ENCODE data around the gene NPEPPS. TPM values are rescaled to one million over a fixed set of nuclear protein-coding genes. Genes with fewer than 3 reads are reported as not detected.
"Not testable (repeated sequence)": the region's sequence is repeated elsewhere in the genome, so short reads cannot be mapped to it uniquely, and the experiment has no call there.

The NPEPPS gene
- total and polyA plus RNA-seq, 2 donors (not counting 3 experiments of a cell fraction or from before 2014, with no cell fraction given), result 69.2 to 102 TPM

- CTCF ChIA-PET; H3K9ac ChIP-seq (replicated peaks; ENCODE audit: extremely low read depth, insufficient read depth, low read length); H4K20me1 ChIP-seq (replicated peaks; ENCODE audit: control insufficient read depth, extremely low read depth, insufficient read depth, low read length); H2AFZ ChIP-seq (ENCODE audit: low read depth, low read length); POLR2A ChIA-PET; dilution Hi-C loops (cut with MboI; ENCODE audit: extremely low pct_ligation_motif_present, low sequenced_read_pairs); DNase-seq (ENCODE audit: low read depth, low spot score); H3K36me3 ChIP-seq (ENCODE audit: control insufficient read depth in 2 of 2, extremely low read depth in 1 of 2, insufficient read depth in 2 of 2, low read length in 2 of 2); H3K9me3 ChIP-seq (replicated peaks; ENCODE audit: control insufficient read depth, insufficient read depth, low read length); intact Hi-C loops (cut with micrococcal nuclease); FAIRE-seq; H3K27ac ChIP-seq (ENCODE audit: insufficient read depth, low read depth, low read length); H3K4me1 ChIP-seq (ENCODE audit: control insufficient read depth, extremely low read depth, insufficient read depth, low read length); H3K27me3 ChIP-seq (ENCODE audit: control insufficient read depth in 2 of 2, insufficient read depth in 2 of 2, low read length in 2 of 2); BruUV-seq (replicated peaks); H3K4me2 ChIP-seq (ENCODE audit: insufficient read depth, low read length); H3K4me3 ChIP-seq (replicated peaks in 1 of 3; ENCODE audit: insufficient read depth in 1 of 3, low read depth in 1 of 3, low read length in 3 of 3); H3K9me1 ChIP-seq (replicated peaks; ENCODE audit: control insufficient read depth, extremely low read depth, insufficient read depth, low read length): not testable (repeated sequence)
- H3K79me2 ChIP-seq (ENCODE audit: control insufficient read depth, insufficient read depth, low read length), result peaks cover 17% of the 10 kb centered on the region
These were observed 30.9 kb downstream of the NPEPPS start for GRCh38 chr17:47561698-47562405.

GRCh38 chr17:47562406-47562705, 31.4 kb downstream of the NPEPPS start:
- H3K27ac ChIP-seq (ENCODE audit: insufficient read depth, low read depth, low read length); H3K4me1 ChIP-seq (ENCODE audit: control insufficient read depth, extremely low read depth, insufficient read depth, low read length); POLR2A ChIA-PET; H3K27me3 ChIP-seq (ENCODE audit: control insufficient read depth in 2 of 2, insufficient read depth in 2 of 2, low read length in 2 of 2); H3K4me3 ChIP-seq (replicated peaks in 1 of 3; ENCODE audit: insufficient read depth in 1 of 3, low read depth in 1 of 3, low read length in 3 of 3); FAIRE-seq; CTCF ChIA-PET; H3K4me2 ChIP-seq (ENCODE audit: insufficient read depth, low read length); H2AFZ ChIP-seq (ENCODE audit: low read depth, low read length); H3K9ac ChIP-seq (replicated peaks; ENCODE audit: extremely low read depth, insufficient read depth, low read length); H4K20me1 ChIP-seq (replicated peaks; ENCODE audit: control insufficient read depth, extremely low read depth, insufficient read depth, low read length); H3K9me3 ChIP-seq (replicated peaks; ENCODE audit: control insufficient read depth, insufficient read depth, low read length); BruUV-seq (replicated peaks); H3K9me1 ChIP-seq (replicated peaks; ENCODE audit: control insufficient read depth, extremely low read depth, insufficient read depth, low read length); DNase-seq (ENCODE audit: low read depth, low spot score); dilution Hi-C loops (cut with MboI; ENCODE audit: extremely low pct_ligation_motif_present, low sequenced_read_pairs); intact Hi-C loops (cut with micrococcal nuclease); H3K36me3 ChIP-seq (ENCODE audit: control insufficient read depth in 2 of 2, extremely low read depth in 1 of 2, insufficient read depth in 2 of 2, low read length in 2 of 2): not testable (repeated sequence)
- H3K79me2 ChIP-seq (ENCODE audit: control insufficient read depth, insufficient read depth, low read length), result peaks cover 20% of the 10 kb centered on the region

- H4K20me1 ChIP-seq (replicated peaks; ENCODE audit: control insufficient read depth, extremely low read depth, insufficient read depth, low read length); intact Hi-C loops (cut with micrococcal nuclease); H3K9me3 ChIP-seq (replicated peaks; ENCODE audit: control insufficient read depth, insufficient read depth, low read length); H3K4me3 ChIP-seq (replicated peaks in 1 of 3; ENCODE audit: insufficient read depth in 1 of 3, low read depth in 1 of 3, low read length in 3 of 3); H3K9ac ChIP-seq (replicated peaks; ENCODE audit: extremely low read depth, insufficient read depth, low read length); H3K4me1 ChIP-seq (ENCODE audit: control insufficient read depth, extremely low read depth, insufficient read depth, low read length); CTCF ChIA-PET; H3K36me3 ChIP-seq (ENCODE audit: control insufficient read depth in 2 of 2, extremely low read depth in 1 of 2, insufficient read depth in 2 of 2, low read length in 2 of 2); H3K9me1 ChIP-seq (replicated peaks; ENCODE audit: control insufficient read depth, extremely low read depth, insufficient read depth, low read length); H3K27ac ChIP-seq (ENCODE audit: insufficient read depth, low read depth, low read length); H2AFZ ChIP-seq (ENCODE audit: low read depth, low read length); dilution Hi-C loops (cut with MboI; ENCODE audit: extremely low pct_ligation_motif_present, low sequenced_read_pairs); BruUV-seq (replicated peaks); DNase-seq (ENCODE audit: low read depth, low spot score); H3K4me2 ChIP-seq (ENCODE audit: insufficient read depth, low read length); H3K27me3 ChIP-seq (ENCODE audit: control insufficient read depth in 2 of 2, insufficient read depth in 2 of 2, low read length in 2 of 2): not testable (repeated sequence)
- peak; percentile 8 for FAIRE-seq
- peaks cover 14% of the 10 kb centered on the region for H3K79me2 ChIP-seq (ENCODE audit: control insufficient read depth, insufficient read depth, low read length)
- POLR2A ChIA-PET, result interaction anchor here (0.6 kb wide), 1 partner anchor 66 kb away, joined by 3 read pairs; no protein-coding TSS in a partner anchor
These were observed 36.4 kb downstream of the NPEPPS start for GRCh38 chr17:47567261-47567660.

- FAIRE-seq; H3K27ac ChIP-seq (ENCODE audit: insufficient read depth, low read depth, low read length); H3K9me1 ChIP-seq (replicated peaks; ENCODE audit: control insufficient read depth, extremely low read depth, insufficient read depth, low read length); H2AFZ ChIP-seq (ENCODE audit: low read depth, low read length); CTCF ChIA-PET; H3K9ac ChIP-seq (replicated peaks; ENCODE audit: extremely low read depth, insufficient read depth, low read length); H3K4me3 ChIP-seq (replicated peaks in 1 of 3; ENCODE audit: insufficient read depth in 1 of 3, low read depth in 1 of 3, low read length in 3 of 3); BruUV-seq (replicated peaks); H3K27me3 ChIP-seq (ENCODE audit: control insufficient read depth in 2 of 2, insufficient read depth in 2 of 2, low read length in 2 of 2); H3K9me3 ChIP-seq (replicated peaks; ENCODE audit: control insufficient read depth, insufficient read depth, low read length); H3K4me1 ChIP-seq (ENCODE audit: control insufficient read depth, extremely low read depth, insufficient read depth, low read length); DNase-seq (ENCODE audit: low read depth, low spot score); H3K4me2 ChIP-seq (ENCODE audit: insufficient read depth, low read length); dilution Hi-C loops (cut with MboI; ENCODE audit: extremely low pct_ligation_motif_present, low sequenced_read_pairs); H4K20me1 ChIP-seq (replicated peaks; ENCODE audit: control insufficient read depth, extremely low read depth, insufficient read depth, low read length); POLR2A ChIA-PET; intact Hi-C loops (cut with micrococcal nuclease); H3K36me3 ChIP-seq (ENCODE audit: control insufficient read depth in 2 of 2, extremely low read depth in 1 of 2, insufficient read depth in 2 of 2, low read length in 2 of 2): not testable (repeated sequence)
- H3K79me2 ChIP-seq (ENCODE audit: control insufficient read depth, insufficient read depth, low read length), result peaks cover 11% of the 10 kb centered on the region
These were observed 41.7 kb downstream of the NPEPPS start for GRCh38 chr17:47572561-47572960.

All from endothelial cell of umbilical vein (primary cell).